Measurements from ENCODE around the gene C16orf95. TPM values are rescaled to one million over a fixed set of nuclear protein-coding genes. Genes with fewer than 3 reads are reported as not detected.

Gene C16orf95
- total RNA-seq, 1 experiment from 2014 or later, result 37.1 TPM

DNA sequence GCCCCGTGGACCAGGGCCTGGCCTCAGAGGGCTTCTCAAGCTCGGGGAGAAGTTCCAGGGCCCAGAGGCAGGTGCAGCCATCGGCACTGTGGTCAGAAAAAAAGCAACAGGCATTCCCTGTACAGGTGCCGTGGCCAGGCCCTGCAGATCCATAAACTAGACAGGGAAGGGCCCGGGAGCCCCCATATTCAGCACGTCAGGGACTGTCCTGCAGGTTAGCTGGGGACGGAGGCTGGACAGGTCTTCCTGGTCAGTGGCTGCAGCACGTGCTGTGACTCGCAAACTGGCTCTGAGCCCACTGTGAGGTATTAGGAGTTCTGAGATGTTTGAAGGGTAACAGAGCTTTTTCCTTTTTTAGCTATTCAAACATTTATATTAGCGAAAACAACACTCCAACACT, 15.0 kb upstream of the C16orf95 start:
- peak; percentile 15 for DNase-seq (ENCODE audit: low read depth)

DNA sequence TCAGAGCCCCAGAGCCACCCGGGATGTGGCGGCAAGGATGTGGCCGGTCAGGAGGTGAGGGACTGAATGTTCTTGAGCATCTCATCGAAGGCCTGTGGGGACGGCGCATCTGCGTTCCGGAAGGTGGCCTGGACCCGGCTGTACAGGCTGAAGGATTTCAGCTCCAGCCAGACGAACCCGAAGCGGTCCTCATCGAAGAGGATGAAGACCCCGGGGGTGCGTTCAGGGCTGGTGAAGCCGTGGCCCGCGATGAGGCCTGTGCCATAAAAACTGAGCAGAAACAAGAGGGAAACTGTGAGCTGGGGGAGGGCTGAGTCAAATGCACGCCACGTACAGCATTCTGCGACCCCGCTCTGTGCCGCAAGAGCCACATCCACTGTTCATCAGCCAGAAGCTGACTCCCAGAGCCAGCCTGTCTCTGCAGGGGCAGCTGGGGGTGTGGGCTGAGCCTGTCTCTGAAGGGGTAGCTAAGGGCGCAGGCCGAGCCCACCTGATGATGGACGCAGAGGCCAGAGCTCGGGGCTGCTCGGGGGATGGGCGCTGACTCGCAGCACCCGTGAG, 14.1 kb upstream of the C16orf95 start:
- no peak for DNase-seq (ENCODE audit: low read depth)

DNA sequence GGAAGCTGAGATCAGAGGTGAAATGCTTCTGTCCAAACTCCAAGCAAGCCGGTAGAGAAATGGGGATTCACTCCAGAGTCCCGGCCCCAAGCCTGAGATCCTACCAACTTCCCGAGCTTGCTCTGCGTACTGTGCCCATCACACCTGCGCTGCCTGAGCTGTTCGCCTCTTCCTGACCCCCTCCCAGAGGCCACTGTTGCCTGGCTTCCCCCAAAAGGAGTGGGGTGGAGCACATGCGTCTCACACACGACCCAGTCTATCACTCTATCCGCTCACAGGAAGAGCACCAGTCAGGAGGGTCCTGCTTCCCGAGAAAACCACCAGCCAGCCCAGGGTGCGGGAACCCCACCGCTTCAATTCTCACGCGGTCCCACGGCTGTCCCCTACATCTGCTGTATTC, 13.5 kb upstream of the C16orf95 start:
- no peak for DNase-seq (ENCODE audit: low read depth)

DNA sequence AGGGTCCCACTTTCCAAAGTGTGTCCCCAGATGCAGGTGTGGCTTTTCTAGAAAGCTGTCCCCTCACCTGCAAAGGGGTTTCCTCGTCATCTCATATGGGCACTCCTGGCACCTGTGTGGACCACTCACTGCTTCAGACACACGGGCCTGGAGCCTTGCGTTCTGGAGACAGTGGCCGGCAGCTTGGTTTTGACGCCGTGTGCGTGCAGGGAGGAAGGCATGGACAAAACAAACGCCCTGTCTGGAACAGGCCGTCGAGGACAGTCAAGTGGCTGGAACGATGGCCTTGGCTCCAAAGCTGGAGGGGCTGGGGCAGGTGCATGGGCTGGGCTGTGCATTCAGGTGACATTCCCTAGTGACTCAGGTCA, 13.0 kb upstream of the C16orf95 start:
- no peak for DNase-seq (ENCODE audit: low read depth)

DNA sequence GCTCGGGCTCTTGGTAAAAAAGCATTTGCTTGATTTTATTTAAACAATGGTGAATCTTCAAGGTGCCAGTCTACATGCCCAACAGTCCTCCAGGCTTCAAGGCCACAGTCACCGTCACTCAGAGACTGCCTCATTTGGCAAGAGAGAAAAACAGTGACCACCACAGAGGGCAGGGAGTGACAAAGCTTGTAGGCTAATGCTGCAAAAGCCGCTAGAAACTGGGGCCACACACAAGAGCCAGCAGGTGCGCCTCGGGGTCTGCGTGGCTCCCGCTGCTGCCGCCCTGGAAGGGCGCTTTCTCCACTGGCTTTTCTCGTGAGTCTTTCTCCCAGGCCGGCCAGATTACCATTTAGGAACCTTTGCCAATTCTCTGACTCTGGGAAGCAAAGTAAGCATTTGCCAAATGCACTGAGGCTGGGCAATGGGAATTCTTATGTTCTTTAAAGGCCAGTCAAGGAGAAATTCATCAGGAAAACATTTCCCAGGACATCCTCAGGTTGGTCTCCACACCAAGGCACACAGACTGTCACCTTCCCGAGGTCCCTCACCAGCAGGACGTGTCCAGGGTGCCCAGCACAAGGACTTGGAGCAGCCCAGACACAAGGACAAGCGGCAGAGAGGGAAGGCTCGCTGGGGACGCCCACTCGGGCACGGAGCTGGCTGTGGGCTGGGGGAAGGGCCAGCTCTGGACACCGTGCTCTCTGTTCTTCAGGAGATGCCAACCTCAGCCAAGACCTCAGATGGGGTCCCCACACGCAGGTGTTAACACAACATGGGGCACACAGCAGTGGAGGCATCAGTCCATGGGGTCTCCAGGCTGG, 12.5 kb upstream of the C16orf95 start:
- no peak for DNase-seq (ENCODE audit: low read depth)

DNA sequence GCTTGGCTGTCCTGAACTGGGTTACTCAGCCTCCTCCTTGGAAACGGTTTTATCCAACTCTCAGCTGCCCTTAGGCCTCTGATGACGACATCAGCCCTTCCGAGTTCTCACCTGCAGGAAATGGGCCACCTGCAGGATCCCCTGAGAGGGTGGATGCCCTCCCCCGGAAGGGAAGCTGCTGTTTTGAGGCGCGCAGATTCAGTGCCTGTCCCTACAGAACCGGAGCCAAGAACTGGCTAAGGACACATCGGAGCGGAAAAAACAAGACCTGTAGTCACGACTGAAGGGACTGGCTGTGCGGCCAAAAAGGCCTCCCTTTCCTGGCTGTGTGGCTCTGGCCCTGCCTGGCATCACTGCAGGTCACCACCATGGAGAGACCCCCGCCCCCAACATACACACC, 11.7 kb upstream of the C16orf95 start:
- DNase-seq (ENCODE audit: low read depth), result no peak

DNA sequence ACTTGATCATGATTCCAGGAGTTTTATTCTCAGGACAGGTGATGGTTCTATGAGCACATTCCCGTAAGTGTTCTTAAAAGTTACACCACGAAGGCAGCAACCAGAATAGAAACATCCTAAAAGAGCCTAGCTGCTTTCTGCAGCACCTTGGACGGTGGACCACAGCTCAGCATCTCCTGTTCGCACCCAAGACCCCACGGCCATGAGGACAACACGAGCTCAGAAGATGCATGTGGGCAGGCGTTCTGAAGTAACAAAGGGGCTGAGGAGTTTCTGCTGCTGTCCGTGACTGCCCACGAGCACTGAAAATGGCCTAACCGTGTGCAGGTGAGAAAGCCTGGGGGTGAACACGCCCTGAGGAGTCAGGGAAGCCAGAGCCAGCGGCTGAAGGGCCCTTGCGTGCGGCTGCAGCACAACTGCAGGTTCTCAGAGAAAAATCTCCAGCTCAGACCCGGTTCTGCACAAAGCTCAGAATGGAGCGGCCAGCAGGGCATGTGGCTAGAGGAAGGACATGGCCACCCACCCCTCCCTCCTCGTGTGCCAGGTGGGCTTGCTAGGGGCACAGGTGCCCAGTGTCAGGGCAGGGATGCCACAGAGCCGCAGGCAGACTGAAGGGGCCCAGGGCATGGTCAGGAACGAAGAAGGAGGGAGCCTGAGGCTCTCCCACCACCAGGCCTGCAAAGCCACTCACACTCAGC, 10.8 kb upstream of the C16orf95 start:
- no peak for DNase-seq (ENCODE audit: low read depth)

DNA sequence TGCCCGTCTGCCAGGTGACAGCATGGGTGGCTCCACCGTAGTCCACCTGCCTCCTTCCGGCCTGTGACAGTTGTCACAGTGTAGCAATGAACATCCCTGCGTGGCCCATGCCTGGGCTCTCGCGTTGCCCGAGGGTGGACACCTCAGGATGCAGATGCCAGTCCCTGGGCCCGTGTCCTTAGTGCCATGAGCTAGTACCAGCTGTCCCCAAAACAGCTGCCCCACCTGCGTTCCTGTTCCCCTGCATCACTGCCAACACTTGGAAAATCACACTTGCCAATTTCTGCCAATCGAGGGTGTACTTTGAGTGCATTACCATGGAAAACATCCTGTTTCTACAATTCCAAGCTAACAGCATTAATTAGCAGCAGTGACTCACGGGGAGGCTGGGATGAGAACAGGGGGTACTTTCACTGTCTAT, 9.0 kb upstream of the C16orf95 start:
- no peak for DNase-seq (ENCODE audit: low read depth)

DNA sequence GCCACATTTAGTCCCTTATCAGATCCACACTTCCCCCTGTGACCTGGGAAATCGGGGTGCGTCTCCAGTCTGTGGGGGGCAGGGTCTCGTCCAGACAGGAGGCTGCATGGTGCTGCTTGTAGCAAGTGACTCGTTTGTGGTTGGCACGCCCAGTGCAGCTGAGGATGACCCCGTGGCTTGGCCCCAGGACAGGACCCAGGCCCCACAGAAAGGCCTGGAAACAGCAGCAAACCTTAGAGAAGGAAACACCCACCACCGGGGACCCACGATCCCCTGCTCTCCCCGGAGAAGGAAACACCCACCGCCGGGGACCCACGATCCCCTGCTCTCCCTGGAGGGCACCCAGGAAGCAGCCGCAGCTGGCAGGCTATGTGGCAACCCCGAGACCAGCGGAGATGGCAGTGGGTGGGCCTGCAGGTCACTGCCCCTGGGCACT, 8.2 kb upstream of the C16orf95 start:
- DNase-seq (ENCODE audit: low read depth), result no peak

DNA sequence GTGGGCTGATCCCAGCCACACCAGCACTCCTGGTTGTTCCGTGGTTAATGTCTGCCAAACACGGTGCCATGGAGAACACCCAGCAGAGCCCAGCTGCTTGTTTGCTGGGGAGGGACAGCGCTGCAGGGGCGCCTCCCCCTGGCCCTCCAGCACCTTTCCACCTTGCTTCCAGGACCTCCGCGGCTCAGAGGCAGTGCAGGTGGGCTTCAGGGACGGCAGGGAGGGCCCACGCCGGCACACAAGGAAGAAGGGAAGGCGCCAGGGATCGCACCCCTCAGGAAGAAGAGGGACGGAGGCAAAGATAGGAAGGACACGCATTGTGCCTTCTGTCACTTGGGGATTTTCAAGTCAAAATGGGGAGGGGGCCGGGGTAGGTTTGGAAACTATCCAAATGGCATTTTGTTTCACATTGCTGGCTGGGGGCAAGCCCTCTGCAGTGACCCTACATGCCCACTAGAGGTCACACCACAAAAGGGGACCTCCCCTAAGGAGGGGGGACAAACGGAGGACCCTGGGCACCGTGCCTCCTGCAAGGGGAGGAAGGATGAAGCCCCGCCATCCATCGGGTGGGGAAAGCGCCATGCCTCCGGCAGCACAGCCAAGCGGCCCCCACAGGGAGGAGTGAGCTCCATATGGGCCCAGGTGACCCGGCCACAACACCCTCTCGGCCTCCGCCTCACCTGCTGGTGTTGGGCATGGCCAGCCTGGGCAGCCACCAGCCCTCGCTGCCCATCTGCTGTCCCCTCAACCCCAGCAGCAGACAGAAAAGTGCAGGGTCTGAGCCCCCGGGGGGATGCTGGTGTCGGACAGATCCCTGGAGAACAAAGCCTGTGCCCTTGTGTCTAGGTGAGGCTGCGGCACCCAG, 7.5 kb upstream of the C16orf95 start:
- peak; percentile 22 for DNase-seq (ENCODE audit: low read depth)

DNA sequence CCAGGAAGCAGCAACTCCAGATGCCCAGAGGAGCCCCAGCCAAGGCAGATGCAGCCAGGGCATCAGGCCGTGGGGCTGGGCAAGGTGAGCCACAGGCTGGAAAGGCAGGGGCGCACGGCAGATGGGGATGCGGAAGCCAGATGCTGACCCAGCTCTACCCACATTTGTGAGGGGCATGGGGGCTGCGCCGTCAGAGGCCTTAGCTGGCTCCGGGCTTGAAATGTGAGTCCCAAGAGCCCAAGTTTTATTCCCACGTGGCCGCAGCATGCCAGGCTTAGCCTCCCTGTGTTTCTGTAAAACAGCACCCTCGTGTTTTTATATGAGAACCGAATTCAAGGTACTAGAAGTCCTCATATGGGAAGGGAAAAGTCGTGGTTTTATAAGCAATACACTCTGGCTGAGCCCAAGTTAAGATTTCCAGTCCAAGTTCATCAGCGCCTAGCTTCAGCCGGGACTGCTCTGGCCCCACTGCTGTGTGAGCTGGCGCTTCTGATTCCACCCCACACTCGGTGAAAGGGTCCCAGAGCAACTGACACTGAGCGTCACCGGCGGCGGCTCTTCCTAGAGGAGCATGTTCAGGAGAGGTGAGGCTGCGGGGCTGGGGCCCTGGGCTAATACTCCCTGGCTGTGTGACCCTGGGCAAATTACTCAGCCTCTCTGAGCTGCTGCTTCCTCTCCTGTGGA, 6.7 kb upstream of the C16orf95 start:
- DNase-seq (ENCODE audit: low read depth), result no peak

DNA sequence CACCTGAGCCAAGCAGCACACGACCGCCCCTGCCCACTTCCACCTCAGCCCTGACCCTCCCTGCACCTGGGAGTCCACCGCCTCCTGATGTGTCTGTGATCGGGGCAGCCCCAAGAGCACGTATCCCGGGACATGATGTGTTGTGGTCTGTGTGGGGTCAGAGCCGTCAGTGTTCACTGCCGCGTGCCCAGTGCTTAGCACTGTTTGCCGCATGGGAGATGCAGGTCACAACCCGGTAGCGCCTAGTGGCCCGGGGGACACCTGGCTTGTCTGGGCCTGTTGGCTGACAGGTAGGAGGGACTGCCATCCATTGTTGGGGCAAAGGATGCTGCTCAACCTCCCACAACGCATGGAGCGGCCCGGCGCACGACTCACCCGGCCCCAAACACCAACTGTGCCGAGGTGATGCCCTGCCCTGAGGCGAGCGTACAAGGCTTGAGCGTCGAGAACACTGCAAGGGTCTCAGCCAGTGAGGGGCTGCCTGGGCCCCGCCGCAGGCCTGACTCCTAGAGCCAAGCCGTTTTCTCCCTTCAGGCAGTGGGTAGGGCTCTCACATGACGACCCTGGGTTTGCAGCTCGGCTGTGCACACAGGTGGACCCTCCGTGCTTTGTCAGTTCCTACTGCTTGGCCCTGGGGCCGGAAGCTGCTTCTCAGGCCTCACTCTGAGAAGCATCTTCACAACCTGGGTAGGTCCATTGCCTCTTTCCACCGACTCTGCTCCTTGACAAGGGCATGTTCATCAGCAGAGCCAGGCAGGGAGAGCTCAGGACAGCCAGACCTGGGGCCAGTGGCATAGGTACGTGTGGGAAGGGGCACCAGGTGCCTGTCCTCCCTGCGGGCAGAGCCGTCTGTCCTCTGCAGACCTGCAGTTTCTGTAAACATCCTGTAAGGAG, 5.9 kb upstream of the C16orf95 start:
- no peak for DNase-seq (ENCODE audit: low read depth)

DNA sequence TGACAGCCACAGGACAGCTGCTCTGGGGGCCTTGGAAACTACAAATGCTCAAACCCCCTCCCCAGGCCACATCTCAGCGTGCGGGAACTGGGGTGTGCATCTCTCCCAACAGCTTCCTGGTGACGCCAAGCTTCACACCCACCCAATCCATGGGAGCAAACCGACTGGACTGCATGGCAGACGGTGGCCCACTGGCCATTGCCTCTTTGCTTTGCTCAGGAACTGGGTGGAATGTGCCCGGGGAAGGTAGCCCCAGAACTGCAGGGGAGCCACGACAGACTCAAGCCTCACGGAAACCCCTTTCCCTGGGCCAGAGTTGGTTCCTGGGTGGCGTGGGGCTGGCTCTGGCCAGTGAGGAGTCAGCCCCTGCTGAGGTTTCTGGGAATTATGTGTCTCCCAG, 5.2 kb upstream of the C16orf95 start:
- DNase-seq (ENCODE audit: low read depth), result no peak

DNA sequence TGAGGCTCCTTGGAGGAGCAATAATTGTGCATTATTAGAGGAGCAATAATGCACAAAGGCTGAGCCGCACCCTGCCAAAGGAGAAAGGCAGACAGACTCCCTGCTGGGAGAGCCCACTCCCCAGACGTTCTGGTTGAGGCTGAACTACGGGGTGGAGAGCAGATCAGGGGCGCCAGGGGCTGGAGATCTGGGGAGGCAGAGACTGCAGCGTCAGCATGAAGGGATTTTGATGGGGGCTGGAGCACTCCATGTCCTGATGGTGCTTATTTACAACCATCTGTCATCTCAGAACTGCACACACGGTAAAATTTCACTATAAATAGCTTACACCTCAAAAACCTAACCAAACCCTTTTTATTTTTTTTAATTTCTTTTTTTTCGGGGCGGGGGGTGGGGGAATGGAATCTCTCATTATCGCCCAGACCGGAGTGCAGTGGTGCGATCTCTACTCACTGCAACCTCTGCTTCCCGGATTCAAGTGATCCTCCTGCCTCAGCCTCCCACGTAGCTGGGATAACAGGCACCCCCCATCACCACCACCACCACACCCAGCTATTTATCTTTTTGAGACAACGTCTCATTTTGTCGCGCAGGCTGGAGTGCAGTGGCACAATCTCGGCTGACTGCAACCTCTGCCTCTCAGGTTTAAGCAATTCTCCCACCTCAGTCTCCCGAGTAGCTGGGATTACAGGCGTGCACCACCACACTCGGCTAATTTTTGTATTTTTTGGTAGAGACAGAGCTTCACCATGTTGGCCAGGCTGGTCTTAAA, 4.3 kb upstream of the C16orf95 start:
- no peak for DNase-seq (ENCODE audit: low read depth)

DNA sequence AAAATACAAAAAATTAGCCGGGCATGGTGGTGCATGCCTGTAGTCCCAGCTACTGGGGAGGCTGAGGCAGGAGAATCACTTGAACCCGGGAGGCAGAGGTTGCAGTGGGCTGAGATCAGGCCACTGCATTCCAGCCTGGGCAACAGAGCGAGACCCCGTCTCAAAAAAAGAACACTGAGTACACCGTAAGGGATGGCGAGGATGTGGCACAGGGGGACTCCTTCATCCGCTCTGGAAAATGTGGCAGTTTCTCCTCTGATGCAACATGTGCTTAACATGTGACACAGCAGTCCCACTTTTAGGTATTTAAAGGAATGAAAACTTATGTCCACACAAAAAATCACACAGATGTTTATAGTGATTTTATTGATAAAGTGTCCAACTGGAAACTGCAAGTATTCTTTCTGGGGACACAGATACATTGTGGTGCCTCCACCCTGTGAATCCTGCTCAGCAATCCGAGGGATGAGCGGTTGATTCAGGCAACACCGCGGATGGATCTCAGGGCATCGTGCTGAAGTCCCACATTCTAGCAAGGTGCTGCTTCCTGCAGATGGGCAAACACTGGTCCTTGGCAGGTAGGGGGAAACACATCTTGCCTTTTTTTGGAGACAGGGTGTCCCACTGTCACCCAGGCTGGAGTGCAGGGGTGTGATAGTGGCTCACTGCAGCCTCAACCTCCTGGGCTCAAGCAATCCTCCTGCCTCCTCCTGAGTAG, 3.5 kb upstream of the C16orf95 start:
- no peak for DNase-seq (ENCODE audit: low read depth)

DNA sequence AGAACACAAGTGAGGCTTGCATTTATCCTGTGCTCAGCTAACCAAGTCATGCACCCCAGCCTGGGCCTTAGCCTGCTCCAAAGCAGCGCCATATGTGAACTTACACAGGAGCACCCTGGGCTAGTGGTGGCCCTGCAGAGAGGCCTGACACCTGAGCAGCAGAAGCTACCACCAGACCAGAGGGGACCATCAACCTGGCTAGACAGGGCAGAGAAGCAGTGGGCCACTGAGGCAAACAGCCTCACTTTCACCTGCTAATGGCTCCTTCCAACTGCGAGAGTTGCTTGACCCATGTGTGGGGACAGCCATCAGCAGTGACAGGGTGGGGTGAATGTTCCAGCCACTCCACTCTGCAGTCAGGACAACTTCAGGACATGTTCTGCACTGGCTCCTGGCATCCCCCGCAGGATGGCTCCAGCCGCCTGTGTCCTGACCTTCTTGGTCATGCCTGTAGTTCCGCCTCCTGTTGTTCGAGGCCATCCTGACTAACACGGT, 2.9 kb upstream of the C16orf95 start:
- no peak for DNase-seq (ENCODE audit: low read depth)

DNA sequence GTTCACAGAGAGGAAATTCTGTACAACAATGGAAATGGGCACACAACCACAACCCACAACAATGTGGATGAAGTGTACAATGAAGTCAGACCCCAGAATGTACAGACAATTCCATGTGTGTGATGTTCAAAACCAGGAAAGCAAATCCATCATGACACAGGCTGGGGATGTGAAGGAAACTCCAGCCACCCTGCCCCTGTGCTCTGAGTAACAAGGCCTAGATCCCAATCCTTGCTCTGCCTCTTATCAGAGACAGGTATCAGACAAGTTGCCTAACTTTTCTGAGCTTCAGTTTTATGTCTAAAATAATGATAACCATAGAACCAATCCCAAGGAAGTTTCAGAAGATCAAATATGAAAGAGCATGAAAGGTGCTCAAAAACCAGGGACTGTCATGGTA, 1.8 kb upstream of the C16orf95 start:
- no peak for DNase-seq (ENCODE audit: low read depth)

DNA sequence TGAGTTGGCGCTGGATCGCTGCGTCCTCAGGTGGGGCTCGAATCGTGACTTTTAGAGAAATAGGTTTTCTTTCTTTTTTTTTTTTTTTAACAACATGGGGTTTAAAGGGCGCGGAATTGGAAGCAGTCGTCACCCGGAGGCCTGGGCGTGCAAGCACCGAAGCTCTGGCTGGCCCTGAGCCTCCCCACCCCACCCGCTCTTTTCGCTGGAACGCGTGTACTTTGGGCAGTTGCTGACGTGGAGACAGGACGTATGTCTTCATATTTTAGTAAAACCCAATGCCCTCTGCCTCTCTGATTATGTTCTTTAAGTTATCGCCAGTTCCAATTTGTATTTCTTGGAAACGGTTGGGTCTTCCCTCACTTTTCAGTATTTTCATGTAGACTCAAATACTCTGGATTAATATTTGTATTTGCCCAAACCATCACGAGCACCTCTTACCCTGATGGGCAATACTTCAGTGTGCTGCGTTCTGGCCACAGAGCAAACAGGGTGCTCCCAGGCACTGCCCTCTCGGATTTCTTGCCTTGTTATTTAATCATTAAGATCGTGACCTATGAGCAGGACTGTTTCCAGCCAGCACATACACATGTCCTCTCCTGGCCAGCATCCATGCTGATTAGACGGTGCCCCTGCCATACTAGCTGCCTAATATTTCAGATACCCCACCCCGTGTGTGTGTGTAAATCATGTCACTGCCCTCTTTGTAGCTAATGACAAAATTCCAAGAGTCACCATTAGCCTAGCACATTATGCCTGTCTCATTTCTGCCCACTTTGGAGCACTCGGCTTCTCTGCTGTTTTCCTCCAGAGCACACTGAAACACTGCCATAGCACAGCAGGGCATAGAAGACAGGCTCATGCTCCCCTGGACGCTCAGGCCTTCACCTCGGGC, 805 bp upstream of the C16orf95 start:
- peak; percentile 58 for DNase-seq (ENCODE audit: low read depth)

All from RPMI7951 (cell line).